ENCODE measurements around the gene SLC26A8.
"Not testable (repeated sequence)": the region's sequence is repeated elsewhere in the genome, so short reads cannot be mapped to it uniquely, and the experiment has no call there.

SLC26A8 gene

GRCh38 chr6:36000451-36000850 is 24.0 kb downstream of the SLC26A8 start:
- DNase-seq: no peak

- DNase-seq: no peak
Measured at GRCh38 chr6:35993150-35993549, 31.3 kb downstream of the SLC26A8 start.

- not testable (repeated sequence) for DNase-seq
Measured at GRCh38 chr6:35988047-35988446, 36.4 kb downstream of the SLC26A8 start.

- no peak for DNase-seq
Measured at GRCh38 chr6:35984701-35985100, 39.7 kb downstream of the SLC26A8 start.

- no peak for DNase-seq
Measured at GRCh38 chr6:35980991-35981645, 43.3 kb downstream of the SLC26A8 start.

GRCh38 chr6:35980126-35980525 is 44.3 kb downstream of the SLC26A8 start:
- DNase-seq: not testable (repeated sequence)

- DNase-seq: no peak
Measured at GRCh38 chr6:35977308-35977707, 47.1 kb downstream of the SLC26A8 start.

- no peak for DNase-seq
Measured at GRCh38 chr6:35973670-35974222, 50.7 kb downstream of the SLC26A8 start.

GRCh38 chr6:35972471-35973367 is 51.7 kb downstream of the SLC26A8 start:
- DNase-seq: no peak

GRCh38 chr6:35970181-35970580 is 54.3 kb downstream of the SLC26A8 start:
- DNase-seq: no peak

GRCh38 chr6:35969646-35970045 is 54.8 kb downstream of the SLC26A8 start:
- no peak for DNase-seq

GRCh38 chr6:35968821-35969220 is 55.6 kb downstream of the SLC26A8 start:
- no peak for DNase-seq

- no peak for DNase-seq
Measured at GRCh38 chr6:35967076-35967774, 57.2 kb downstream of the SLC26A8 start.

GRCh38 chr6:35962779-35963560 is 61.5 kb downstream of the SLC26A8 start:
- no peak for DNase-seq

- no peak for DNase-seq
Measured at GRCh38 chr6:35960187-35960586, 64.3 kb downstream of the SLC26A8 start.

GRCh38 chr6:35955970-35956369 is 68.5 kb downstream of the SLC26A8 start:
- no peak for DNase-seq

- DNase-seq: no peak
Measured at GRCh38 chr6:35955521-35955920, 68.9 kb downstream of the SLC26A8 start.

GRCh38 chr6:35955071-35955470 is 69.4 kb downstream of the SLC26A8 start:
- no peak for DNase-seq

- no peak for DNase-seq
Measured at GRCh38 chr6:35954333-35954732, 70.1 kb downstream of the SLC26A8 start.

GRCh38 chr6:35948725-35949124 is 75.7 kb downstream of the SLC26A8 start:
- no peak for DNase-seq

GRCh38 chr6:35945650-35946025 is 78.8 kb downstream of the SLC26A8 start:
- DNase-seq: no peak

- DNase-seq: no peak
Measured at GRCh38 chr6:35943390-35943789, 81.1 kb downstream of the SLC26A8 start.

- no peak for DNase-seq
Measured at GRCh38 chr6:35942355-35942754, 82.1 kb downstream of the SLC26A8 start.
